B cell (primary cell): ENCODE results near the gene POU4F3. TPM values are rescaled to one million over a fixed set of nuclear protein-coding genes. Genes with fewer than 3 reads are reported as not detected.

ENCODE experiments used
- ATAC-seq: fragments of 200-7000 bp; cut with Tn5 transposase; one replicate; pipeline ENCODE4 v1.10.0; 2021; ENCODE audit warnings: low read depth, mild to moderate bottlenecking, moderate number of reproducible peaks, moderate library complexity
- CTCF ChIA-PET: fragments of 350-600 bp; sonication (Branson Sonifier 250); formaldehyde crosslinking; loops from one replicate; lab custom pipeline; 2021; ENCODE audit warnings: antibody characterized with exemption, inconsistent platforms; lab: Charles Lee
- POLR2A ChIA-PET: fragments of 350-600 bp; sonication (Branson Sonifier 250); formaldehyde crosslinking; loops from one replicate; lab custom pipeline; 2021; ENCODE audit warnings: antibody characterized with exemption; lab: Charles Lee
- DNase-seq: peaks from one replicate; pipeline ENCODE4 v3.0.0; 2013
- H2AFZ ChIP-seq: 2 replicates; pipeline ENCODE4 v1.6.1; 2012; ENCODE audit warnings: mild to moderate bottlenecking, low read depth, low read length; ENCODE audit not compliant: insufficient read depth, poor library complexity, severe bottlenecking
- H3K27ac ChIP-seq, 2 donors: 1 replicate in 1 of 2; 2 replicates in 1 of 2; pipeline ENCODE4 v1.5.1; 2012 to 2013; ENCODE audit warnings: low read length in 2 of 2, mild to moderate bottlenecking in 2 of 2, moderate library complexity in 1 of 2
- H3K27me3 ChIP-seq, 4 experiments: fragments of 200-600 bp in 1 of 4; sonication (generic) in 1 of 4; replicated peaks in 1 of 4; 1 replicate in 2 of 4; 2 replicates in 2 of 4; pipeline versions ENCODE4 v1.6.1 to v1.7.0; 2013 to 2016; ENCODE audit warnings: low read length in 3 of 4, mild to moderate bottlenecking in 2 of 4, mixed read lengths in 1 of 4, moderate library complexity in 1 of 4; ENCODE audit not compliant: insufficient read depth in 4 of 4, control insufficient read depth in 3 of 4; ENCODE audit errors: control extremely low read depth in 1 of 4
- H3K36me3 ChIP-seq, 2 experiments: replicated peaks in 1 of 2; 1 replicate in 1 of 2; 2 replicates in 1 of 2; pipeline versions ENCODE4 v1.6.1 to v1.7.1; 2013; ENCODE audit warnings: low read length in 1 of 2; ENCODE audit not compliant: insufficient read depth in 2 of 2, control insufficient read depth in 1 of 2; ENCODE audit errors: control extremely low read depth in 1 of 2, extremely low read depth in 1 of 2
- H3K4me1 ChIP-seq, 2 donors: fragments of 200-600 bp in 1 of 2; sonication (generic) in 1 of 2; 1 replicate in 1 of 2; 2 replicates in 1 of 2; pipeline versions ENCODE4 v1.5.1 to v1.6.1; 2013 to 2017; ENCODE audit warnings: low read length in 2 of 2; ENCODE audit not compliant: control insufficient read depth in 2 of 2, insufficient read depth in 2 of 2
- H3K4me2 ChIP-seq: replicated peaks from 2 replicates; pipeline ENCODE3; 2012; ENCODE audit warnings: mild to moderate bottlenecking, low read depth, low read length; ENCODE audit not compliant: poor library complexity, severe bottlenecking
- H3K4me3 ChIP-seq, 5 experiments: fragments of 200-600 bp in 1 of 5; sonication (generic) in 1 of 5; 1 replicate in 3 of 5; 2 replicates in 2 of 5; pipeline versions ENCODE4 v1.5.1 to v1.7.0; 2011 to 2016; ENCODE audit warnings: low read length in 4 of 5, mild to moderate bottlenecking in 4 of 5, low read depth in 2 of 5, control low read depth in 1 of 5, moderate library complexity in 1 of 5; ENCODE audit not compliant: insufficient read depth in 1 of 5; ENCODE audit errors: control extremely low read depth in 1 of 5, extremely low read depth in 1 of 5
- H3K79me2 ChIP-seq: fragments of 200-600 bp; sonication (generic); one replicate; pipeline ENCODE4 v1.6.0; 2016; ENCODE audit warnings: low read length; ENCODE audit not compliant: control insufficient read depth, insufficient read depth
- H3K9ac ChIP-seq: fragments of 200-600 bp; sonication (generic); 2 replicates; pipeline ENCODE4 v1.6.1; 2017; ENCODE audit warnings: mild to moderate bottlenecking, low read length, moderate library complexity
- H3K9me3 ChIP-seq, 3 donors: one replicate each; pipeline versions ENCODE4 v1.6.1 to v1.7.1; 2013; ENCODE audit warnings: low read length in 2 of 3; ENCODE audit not compliant: control insufficient read depth in 2 of 3, insufficient read depth in 1 of 3; ENCODE audit errors: control extremely low read depth in 1 of 3
- H4K20me1 ChIP-seq: 2 replicates; pipeline ENCODE4 v1.6.0; 2012; ENCODE audit warnings: mild to moderate bottlenecking, low read length; ENCODE audit not compliant: insufficient read depth, control insufficient read depth, poor library complexity, severe bottlenecking
- H3K27ac Mint-ChIP-seq: one replicate; pipeline ENCODE4 v1.8.0; 2021; ENCODE audit warnings: mixed read lengths
- H3K27me3 Mint-ChIP-seq: one replicate; pipeline ENCODE4 v1.8.0; 2021; ENCODE audit warnings: mixed read lengths
- H3K4me1 Mint-ChIP-seq: one replicate; pipeline ENCODE4 v1.8.0; 2021; ENCODE audit warnings: mixed read lengths
- H3K4me3 Mint-ChIP-seq: one replicate; pipeline ENCODE4 v1.8.0; 2021; ENCODE audit warnings: mixed read lengths
- H3K9me3 Mint-ChIP-seq: one replicate; pipeline ENCODE4 v1.8.0; 2022; ENCODE audit warnings: mixed read lengths; ENCODE audit not compliant: insufficient read depth
- CTCF ChIP-seq: fragments of 200-600 bp; IDR thresholded peaks from one replicate; pipeline ENCODE4 v1.8.0; 2022; ENCODE audit warnings: antibody characterized with exemption, mild to moderate bottlenecking
- EZH2 ChIP-seq: IDR thresholded peaks from 2 replicates; pipeline ENCODE4 v1.6.1; 2012; ENCODE audit warnings: borderline replicate concordance, low read depth, mild to moderate bottlenecking, moderate library complexity, low read length; ENCODE audit not compliant: insufficient read depth, poor library complexity, severe bottlenecking
- WGBS: methylation state at CpG from one replicate; pipeline ENCODE4 v1.1.5; 2013; ENCODE audit warnings: missing lambda C conversion rate; ENCODE audit not compliant: insufficient coverage; 5-methylcytosine and 5-hydroxymethylcytosine counted together
- intact Hi-C: fragments of 100-400 bp; cut with micrococcal nuclease; formaldehyde crosslinking; loops from one replicate; pipeline ENCODE4 v1.10.0; 2022
- polyA plus RNA-seq: library from polyadenylated mRNA; depleted of rRNA; stranded (reverse); fragments of >200 nt; gene quantifications from 2 replicates; pipeline ENCODE4 v1.2.3, GENCODE V29; 2012
- total RNA-seq, 2 donors: library from RNA; stranded (reverse); fragments of 120-200 nt in 1 of 2; gene quantifications; 1 replicate in 1 of 2; 2 replicates in 1 of 2; pipeline versions ENCODE4 v1.2.3 to v1.2.4, GENCODE V29; 2013 to 2022

Gene POU4F3
- total and polyA plus RNA-seq, 2 donors (not counting 1 experiment from before 2014, with no cell fraction given): 0.04 TPM; not detected in 1

- intact Hi-C loops: no loop called here
- no peak for DNase-seq
- 100% methylated on average over 1 of the region's 2 CpGs for WGBS
Observed at GRCh38 chr5:146380714-146381113, 42.1 kb downstream of the POU4F3 start.

GRCh38 chr5:146388386-146388785 is 49.7 kb downstream of the POU4F3 start:
- ATAC-seq (no peak), DNase-seq (no peak)
- Histone ChIP-seq H3K9me3 (no peaks in the 10 kb centered on the region), H3K27me3 (peaks cover 0 to 3% (median 0%) of the 10 kb centered on the region in 4 experiments), H3K27ac (no peak overlapping the region), H3K4me3 (no peak overlapping the region), H3K9ac (no peak overlapping the region), H3K79me2 (no peaks in the 10 kb centered on the region), H3K4me1 (no peaks in the 10 kb centered on the region), H3K36me3 (no peaks in the 10 kb centered on the region), H3K4me2 (no peak overlapping the region), H4K20me1 (no peaks in the 10 kb centered on the region), H2AFZ (no peak overlapping the region)
- intact Hi-C loops: no loop called here
- WGBS: 83% methylated on average over 2 of the region's 2 CpGs
- POLR2A ChIA-PET: no interaction called here
- Mint-ChIP-seq H3K9me3 (no peaks in the 10 kb centered on the region), H3K4me3 (no peak overlapping the region), H3K27me3 (no peaks in the 10 kb centered on the region), H3K27ac (no peak overlapping the region), H3K4me1 (no peaks in the 10 kb centered on the region)
- CTCF ChIA-PET: no interaction called here
- no peak for TF ChIP-seq EZH2
- no peak for TF ChIP-seq CTCF

More at GRCh38 chr5:146380714-146381113, 42.1 kb downstream of the POU4F3 start:
- Histone ChIP-seq H3K36me3 (no peaks in the 10 kb centered on the region), H3K27ac (no peak overlapping the region), H3K9ac (no peak overlapping the region), H3K27me3 (peaks cover 0 to 7% (median 0%) of the 10 kb centered on the region in 4 experiments), H3K4me3 (no peak overlapping the region), H3K79me2 (no peaks in the 10 kb centered on the region), H3K4me1 (no peaks in the 10 kb centered on the region), H2AFZ (no peak overlapping the region), H3K9me3 (peaks cover 0 to 10% (median 0%) of the 10 kb centered on the region in 3 donors), H3K4me2 (no peak overlapping the region), H4K20me1 (no peaks in the 10 kb centered on the region)
- CTCF ChIA-PET: no interaction called here
- no peak overlapping the region for H3K4me3 Mint-ChIP-seq
- no peak for ATAC-seq
- POLR2A ChIA-PET: no interaction called here
- H3K27ac Mint-ChIP-seq: no peak overlapping the region
- H3K9me3 Mint-ChIP-seq: peaks cover 5% of the 10 kb centered on the region
- peaks cover 8% of the 10 kb centered on the region for H3K27me3 Mint-ChIP-seq
- TF ChIP-seq EZH2: no peak
- no peak for TF ChIP-seq CTCF
- H3K4me1 Mint-ChIP-seq: no peaks in the 10 kb centered on the region
